HEK293T (cell line): ENCODE data around the gene ATP4A.

Experiments used
- FOXA1 ChIP-seq: fragments of 450-650 bp; IDR thresholded peaks from 2 replicates; pipeline ENCODE4 v1.6.1; 2016; ENCODE audit warnings: mild to moderate bottlenecking
- FOXM1 ChIP-seq: fragments of 450-650 bp; IDR thresholded peaks from 2 replicates; pipeline ENCODE4 v1.6.1; 2017; ENCODE audit warnings: mild to moderate bottlenecking, borderline replicate concordance
- PKNOX1 ChIP-seq: fragments of 450-650 bp; IDR thresholded peaks from 2 replicates; pipeline ENCODE4 v1.6.1; 2016
- TARDBP ChIP-seq: fragments of 450-650 bp; IDR thresholded peaks from 2 replicates; pipeline ENCODE4 v1.6.1; 2016

- TF ChIP-seq TARDBP (no peak), FOXA1 (no peak), PKNOX1 (no peak), FOXM1 (no peak)
Observed at GRCh38 chr19:35507561-35507960, 55.9 kb downstream of the ATP4A start.
